H1 (cell line): ENCODE results near the gene TMEM156. TPM values are rescaled to one million over a fixed set of nuclear protein-coding genes. Genes with fewer than 3 reads are reported as not detected.

ENCODE experiments used
- CTCF ChIA-PET: fragments of 300-600 bp; sonication (Branson Sonifier 250); formaldehyde crosslinking; loops from one replicate; lab custom pipeline; 2021; ENCODE audit not compliant: partially characterized antibody; lab: Charles Lee
- POLR2A ChIA-PET: fragments of 300-600 bp; sonication (Branson Sonifier 250); formaldehyde crosslinking; loops from one replicate; lab custom pipeline; 2021; ENCODE audit warnings: inconsistent platforms; ENCODE audit not compliant: partially characterized antibody; lab: Charles Lee
- DNase-seq, 2 experiments: peaks; one replicate each; pipeline versions ENCODE4 v3.0.0 to v3.0.0-alpha.2; 2010 to 2022; ENCODE audit warnings: low spot score in 2 of 2, low read depth in 1 of 2, mixed read lengths in 1 of 2
- FAIRE-seq: peaks from 2 replicates; lab custom pipeline; 2011; peaks lifted over from hg19 to GRCh38; lab: Jason Lieb, UNC
- H2AFZ ChIP-seq: 2 replicates; pipeline ENCODE4 v1.8.1; 2012; ENCODE audit warnings: low read length, inconsistent platforms
- H2AK5ac ChIP-seq: 2 replicates; pipeline ENCODE4 v1.6.1; 2013; ENCODE audit warnings: low read depth, low read length
- H2BK120ac ChIP-seq: replicated peaks from 2 replicates; pipeline ENCODE3; 2013; ENCODE audit warnings: low read depth, low read length, inconsistent platforms
- H2BK12ac ChIP-seq: 2 replicates; pipeline ENCODE4 v1.6.1; 2013; ENCODE audit warnings: low read depth, low read length
- H2BK15ac ChIP-seq: 2 replicates; pipeline ENCODE4 v1.6.1; 2013; ENCODE audit warnings: low read length
- H2BK20ac ChIP-seq: 2 replicates; pipeline ENCODE4 v1.6.1; 2013; ENCODE audit warnings: low read length
- H2BK5ac ChIP-seq: 2 replicates; pipeline ENCODE4 v1.6.1; 2013; ENCODE audit warnings: low read depth, low read length
- H3K14ac ChIP-seq: 2 replicates; pipeline ENCODE4 v1.6.1; 2013; ENCODE audit warnings: inconsistent platforms; ENCODE audit not compliant: insufficient read length
- H3K18ac ChIP-seq: 2 replicates; pipeline ENCODE4 v1.6.1; 2013; ENCODE audit warnings: low read length; ENCODE audit errors: extremely low read depth
- H3K23ac ChIP-seq: 2 replicates; pipeline ENCODE4 v1.6.1; 2013; ENCODE audit warnings: inconsistent platforms; ENCODE audit not compliant: insufficient read length
- H3K23me2 ChIP-seq: 2 replicates; pipeline ENCODE4 v1.6.1; 2013; ENCODE audit warnings: low read depth, low read length
- H3K27ac ChIP-seq: 2 replicates; pipeline ENCODE4 v1.6.1; 2011; ENCODE audit warnings: low read depth, low read length, inconsistent platforms
- H3K27me3 ChIP-seq, 4 experiments: replicated peaks in 1 of 4; 1 replicate in 1 of 4; 2 replicates in 3 of 4; pipeline versions ENCODE4 v1.6.1 to v1.8.1; 2011 to 2013; ENCODE audit warnings: low read length in 3 of 4, mild to moderate bottlenecking in 3 of 4, inconsistent platforms in 2 of 4, mixed read lengths in 2 of 4, moderate library complexity in 1 of 4; ENCODE audit not compliant: control insufficient read depth in 3 of 4, insufficient read depth in 3 of 4; ENCODE audit errors: extremely low read depth in 1 of 4
- H3K36me3 ChIP-seq, 4 experiments: 2 replicates each; pipeline versions ENCODE4 v1.6.1 to v1.8.1; 2011 to 2013; ENCODE audit warnings: mild to moderate bottlenecking in 4 of 4, low read length in 3 of 4, moderate library complexity in 2 of 4, control low read depth in 1 of 4, inconsistent platforms in 1 of 4; ENCODE audit not compliant: insufficient read depth in 4 of 4, control insufficient read depth in 2 of 4
- H3K4ac ChIP-seq: replicated peaks from 2 replicates; pipeline ENCODE3; 2013; ENCODE audit warnings: low read length, low read depth, mixed read lengths, inconsistent platforms; ENCODE audit not compliant: insufficient read length
- H3K4me1 ChIP-seq, 4 experiments: replicated peaks in 1 of 4; 1 replicate in 1 of 4; 2 replicates in 3 of 4; pipeline versions ENCODE4 v1.6.1 to v1.8.1; 2011 to 2013; ENCODE audit warnings: low read length in 3 of 4, inconsistent platforms in 2 of 4, mixed read lengths in 1 of 4; ENCODE audit not compliant: insufficient read depth in 4 of 4, control insufficient read depth in 3 of 4
- H3K4me2 ChIP-seq, 2 experiments: 2 replicates each; pipeline versions ENCODE4 v1.6.1 to v1.8.1; 2011 to 2013; ENCODE audit warnings: low read depth in 2 of 2, low read length in 2 of 2, control low read depth in 1 of 2, inconsistent platforms in 1 of 2, mild to moderate bottlenecking in 1 of 2; ENCODE audit not compliant: insufficient read depth in 1 of 2
- H3K4me3 ChIP-seq, 4 experiments: fragments of 200-600, 300-600 bp in 1 of 4; sonication (generic), shearing (Covaris generic), sonication (Bioruptor Twin) in 1 of 4; 2 replicates each; pipeline versions ENCODE4 v1.5.1 to v1.8.1; 2011 to 2016; ENCODE audit warnings: low read length in 4 of 4, low read depth in 3 of 4, control low read depth in 2 of 4, inconsistent platforms in 2 of 4, mild to moderate bottlenecking in 2 of 4, mixed read lengths in 1 of 4, moderate library complexity in 1 of 4; ENCODE audit not compliant: insufficient read depth in 2 of 4; ENCODE audit errors: extremely low read depth in 1 of 4
- H3K56ac ChIP-seq: replicated peaks from 2 replicates; pipeline ENCODE3; 2013; ENCODE audit warnings: low read depth, mild to moderate bottlenecking, mixed read lengths, low read length, inconsistent platforms; ENCODE audit not compliant: insufficient read length
- H3K79me1 ChIP-seq: 2 replicates; pipeline ENCODE4 v1.6.1; 2013; ENCODE audit warnings: low read depth, low read length, control low read depth
- H3K79me2 ChIP-seq, 2 experiments: 2 replicates each; pipeline versions ENCODE4 v1.6.1 to v1.8.1; 2012 to 2013; ENCODE audit warnings: low read length in 2 of 2, mild to moderate bottlenecking in 2 of 2, inconsistent platforms in 1 of 2; ENCODE audit not compliant: insufficient read depth in 2 of 2, control insufficient read depth in 1 of 2
- H3K9ac ChIP-seq, 4 experiments: replicated peaks in 1 of 4; 1 replicate in 1 of 4; 2 replicates in 3 of 4; pipeline versions ENCODE4 v1.6.1 to v1.8.1; 2011 to 2013; ENCODE audit warnings: low read depth in 3 of 4, low read length in 3 of 4, control low read depth in 2 of 4, mild to moderate bottlenecking in 2 of 4, moderate library complexity in 2 of 4, inconsistent platforms in 1 of 4; ENCODE audit errors: extremely low read depth in 1 of 4
- H3K9me3 ChIP-seq, 2 experiments: 2 replicates each; pipeline versions ENCODE4 v1.6.1 to v1.8.1; 2012 to 2013; ENCODE audit warnings: mild to moderate bottlenecking in 2 of 2, moderate library complexity in 2 of 2, control low read depth in 1 of 2, inconsistent platforms in 1 of 2, low read depth in 1 of 2, low read length in 1 of 2, mixed read lengths in 1 of 2; ENCODE audit not compliant: insufficient read depth in 2 of 2
- H4K20me1 ChIP-seq, 2 experiments: replicated peaks in 1 of 2; 2 replicates each; pipeline versions ENCODE3 to v1.8.1; 2011 to 2013; ENCODE audit warnings: inconsistent platforms in 2 of 2, low read length in 2 of 2, mild to moderate bottlenecking in 1 of 2; ENCODE audit not compliant: insufficient read depth in 2 of 2, control insufficient read depth in 1 of 2
- H4K5ac ChIP-seq: 2 replicates; pipeline ENCODE4 v1.6.1; 2013; ENCODE audit warnings: low read length, low read depth, mixed read lengths, inconsistent platforms; ENCODE audit not compliant: insufficient read length
- H4K8ac ChIP-seq: 2 replicates; pipeline ENCODE4 v1.8.0; 2013; ENCODE audit warnings: mild to moderate bottlenecking, moderate library complexity, low read length, inconsistent platforms; ENCODE audit not compliant: insufficient read depth; ENCODE audit errors: extremely low read depth
- H4K91ac ChIP-seq: replicated peaks from 2 replicates; pipeline ENCODE3; 2013; ENCODE audit warnings: low read length, mixed read lengths, inconsistent platforms; ENCODE audit not compliant: insufficient read length
- GABPA ChIP-seq: IDR thresholded peaks from 2 replicates; pipeline ENCODE4 v1.6.1; 2011; ENCODE audit warnings: mild to moderate bottlenecking, low read length, moderate library complexity, borderline replicate concordance; ENCODE audit not compliant: insufficient read depth
- POLR2AphosphoS5 ChIP-seq: IDR thresholded peaks from 2 replicates; pipeline ENCODE4 v1.6.1; 2011; ENCODE audit warnings: low read depth, low read length
- RAD21 ChIP-seq, 2 experiments: IDR thresholded peaks in 1 of 2; conservative IDR thresholded peaks in 1 of 2; 2 replicates each; pipeline ENCODE4 v1.6.1; 2011; ENCODE audit warnings: low read depth in 2 of 2, low read length in 2 of 2, improper control_type of control experiment in 1 of 2, inconsistent platforms in 1 of 2, mild to moderate bottlenecking in 1 of 2, moderate library complexity in 1 of 2
- RFX5 ChIP-seq: IDR thresholded peaks from 2 replicates; pipeline ENCODE4 v1.6.1; 2011; ENCODE audit warnings: low read depth, low read length, improper control_type of control experiment, borderline replicate concordance
- SIN3A ChIP-seq, 2 experiments: IDR thresholded peaks in 1 of 2; conservative IDR thresholded peaks in 1 of 2; 2 replicates each; pipeline ENCODE4 v1.6.1; 2011 to 2012; ENCODE audit warnings: low read length in 2 of 2, improper control_type of control experiment in 1 of 2, low read depth in 1 of 2, mild to moderate bottlenecking in 1 of 2
- SIRT6 ChIP-seq: IDR thresholded peaks from one replicate; pipeline ENCODE4 v1.7.1; 2012; ENCODE audit warnings: low read length, inconsistent platforms
- SP1 ChIP-seq: IDR thresholded peaks from 2 replicates; pipeline ENCODE4 v1.6.1; 2011; ENCODE audit warnings: low read depth, low read length
- ZNF274 ChIP-seq: IDR thresholded peaks from 2 replicates; pipeline ENCODE4 v1.7.0; 2012; ENCODE audit warnings: low read length, borderline replicate concordance; ENCODE audit errors: extremely low read depth
- WGBS, 2 experiments: shearing (Covaris generic) in 1 of 2; methylation state at CpG; one replicate each; pipeline versions ENCODE4 v1.1.6 to v1.1.7; 2013 to 2015; ENCODE audit warnings: low lambda C conversion rate in 2 of 2, mixed read lengths in 2 of 2, inconsistent platforms in 1 of 2, low coverage in 1 of 2, missing lambda C conversion rate in 1 of 2; ENCODE audit not compliant: insufficient replicate concordance in 2 of 2, insufficient coverage in 1 of 2, insufficient read length in 1 of 2; ENCODE audit errors: extremely low coverage in 1 of 2, missing lambda C conversion rate in 1 of 2; 5-methylcytosine and 5-hydroxymethylcytosine counted together
- polyA plus RNA-seq, 7 experiments: library from polyadenylated mRNA; depleted of rRNA in 3 of 7; stranded (reverse) in 5 of 7; unstranded in 2 of 7; fragments of >200 nt in 5 of 7; fragments of 200-250 nt in 2 of 7; gene quantifications; 1 replicate in 5 of 7; 2 replicates in 1 of 7; 4 replicates in 1 of 7; pipeline versions ENCODE4 v1.2.1 to v1.2.3, GENCODE V29; 2011 to 2013; ENCODE audit warnings: missing spikeins in 2 of 7, mixed read lengths in 2 of 7
- total RNA-seq: library from RNA; stranded (reverse); fragmentation: NEBNext Ultra II Directional; extraction: Animal tissue kit (Norgen Biotek cat#: 25700); gene quantifications from 2 replicates; pipeline ENCODE4 v1.2.1, GENCODE V29; 2021
- TF ChIP-seq, protein P1 (sequence below): IDR thresholded peaks from 2 replicates; pipeline ENCODE4 v1.6.1; 2012; ENCODE audit warnings: inconsistent platforms

TMEM156 gene
- total and polyA plus RNA-seq, 2 of the 8 experiments (the other 6 are each of a cell fraction or from before 2014, with no cell fraction given) = not detected

DNA sequence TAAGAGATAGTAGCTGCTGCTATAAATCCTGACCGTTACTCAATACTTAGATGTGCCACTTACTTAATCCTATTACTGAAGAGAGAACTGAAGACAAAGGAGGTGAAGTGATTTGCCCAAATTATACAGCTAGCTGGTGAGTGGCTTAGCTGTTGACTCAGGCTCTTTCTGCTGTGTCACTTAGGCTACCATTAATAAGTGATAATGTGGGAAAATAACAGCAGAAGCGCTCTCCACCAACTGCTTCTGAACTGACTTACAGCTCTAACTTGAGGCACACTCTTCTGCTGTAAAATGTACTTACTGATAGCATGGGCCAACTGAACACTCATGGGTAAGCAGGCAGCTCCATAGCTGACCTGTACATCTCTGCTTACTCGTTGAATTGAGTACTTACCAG, 22.3 kb upstream of the TMEM156 start:
- 88% methylated on average over 3 of the region's 3 CpGs; no CpG with 5 or more reads in 1 of the 2 experiments for WGBS, 2 experiments
- Histone ChIP-seq H3K23ac (no peak overlapping the region), H3K14ac (no peak overlapping the region), H2BK12ac (no peak overlapping the region), H3K79me2 (peaks cover 0 to 25% of the 10 kb centered on the region in 2 experiments; a peak in 3 of 4 replicates), H4K5ac (no peak overlapping the region), H3K23me2 (no peaks in the 10 kb centered on the region), H3K36me3 (no peaks in the 10 kb centered on the region), H3K18ac (no peak overlapping the region), H3K9me3 (no peaks in the 10 kb centered on the region), H2AK5ac (no peak overlapping the region), H2AFZ (no peak overlapping the region), H3K79me1 (no peaks in the 10 kb centered on the region), H3K4me1 (peaks cover 0 to 3% (median 0%) of the 10 kb centered on the region in 4 experiments; a peak in 2 of 7 replicates), H3K9ac (no peak overlapping the region), H4K91ac (no peak overlapping the region), H4K20me1 (no peaks in the 10 kb centered on the region), H2BK15ac (no peak overlapping the region), H3K27me3 (no peaks in the 10 kb centered on the region), H4K8ac (no peak overlapping the region), H2BK5ac (no peak overlapping the region), H2BK20ac (no peak overlapping the region), H3K4ac (no peak overlapping the region), H2BK120ac (no peak overlapping the region), H3K27ac (no peak overlapping the region), H3K4me2 (no peak overlapping the region), H3K4me3 (no peak overlapping the region), H3K56ac (no peak overlapping the region)
- FAIRE-seq (no peak), DNase-seq (no peak)
- ChIA-PET CTCF (interaction anchor here (2.7 kb wide), 1 partner anchor 81 kb away, joined by 7 read pairs; no protein-coding TSS in a partner anchor), POLR2A (interaction anchor here (0.6 to 2.6 kb wide), 2 partner anchors 9 to 17 kb away, joined by 3 to 6 read pairs; no protein-coding TSS in a partner anchor)
- no peak for TF ChIP-seq SIRT6
- TF ChIP-seq, protein P1, sequence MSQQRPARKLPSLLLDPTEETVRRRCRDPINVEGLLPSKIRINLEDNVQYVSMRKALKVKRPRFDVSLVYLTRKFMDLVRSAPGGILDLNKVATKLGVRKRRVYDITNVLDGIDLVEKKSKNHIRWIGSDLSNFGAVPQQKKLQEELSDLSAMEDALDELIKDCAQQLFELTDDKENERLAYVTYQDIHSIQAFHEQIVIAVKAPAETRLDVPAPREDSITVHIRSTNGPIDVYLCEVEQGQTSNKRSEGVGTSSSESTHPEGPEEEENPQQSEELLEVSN = no peak
- no peak for TF ChIP-seq GABPA
- TF ChIP-seq SIN3A (conservative IDR thresholded peaks at IDR 0.05 in 1 of 2, IDR thresholded peaks at IDR 0.05 in 1 of 2; ENCODE audit: low read depth in 1 of 2, low read length in 2 of 2) = no peak
- no peak for TF ChIP-seq RFX5
- no peak for TF ChIP-seq RAD21 (IDR thresholded peaks at IDR 0.05 in 1 of 2, conservative IDR thresholded peaks at IDR 0.05 in 1 of 2; ENCODE audit: low read depth in 2 of 2, low read length in 2 of 2)
- TF ChIP-seq POLR2AphosphoS5 = no peak
- no peak for TF ChIP-seq SP1
- TF ChIP-seq ZNF274 = no peak
